ENCODE measurements around the gene TOX2.

TOX2 gene

DNA sequence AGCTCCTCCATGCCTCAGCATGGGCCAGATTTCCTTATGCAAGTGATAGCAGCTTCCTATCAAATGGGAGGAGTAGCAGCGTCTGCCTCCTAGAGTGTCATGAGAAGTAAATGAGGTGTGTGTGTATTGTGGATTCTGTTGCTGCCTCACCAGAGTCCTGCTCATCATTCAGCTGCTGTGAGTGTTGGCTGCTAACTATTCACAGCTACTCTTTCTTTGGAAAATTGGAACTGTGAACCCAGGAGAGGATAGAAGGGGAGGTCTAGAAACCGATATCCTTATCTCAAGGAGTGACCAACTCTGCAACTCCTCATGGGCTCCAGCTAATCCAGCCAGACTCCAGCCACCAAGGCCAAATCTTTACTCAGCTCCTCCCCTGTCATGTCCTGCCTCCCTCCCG lies 63.3 kb downstream of the TOX2 start:
- DNase-seq (ENCODE audit: low spot score): no peak

DNA sequence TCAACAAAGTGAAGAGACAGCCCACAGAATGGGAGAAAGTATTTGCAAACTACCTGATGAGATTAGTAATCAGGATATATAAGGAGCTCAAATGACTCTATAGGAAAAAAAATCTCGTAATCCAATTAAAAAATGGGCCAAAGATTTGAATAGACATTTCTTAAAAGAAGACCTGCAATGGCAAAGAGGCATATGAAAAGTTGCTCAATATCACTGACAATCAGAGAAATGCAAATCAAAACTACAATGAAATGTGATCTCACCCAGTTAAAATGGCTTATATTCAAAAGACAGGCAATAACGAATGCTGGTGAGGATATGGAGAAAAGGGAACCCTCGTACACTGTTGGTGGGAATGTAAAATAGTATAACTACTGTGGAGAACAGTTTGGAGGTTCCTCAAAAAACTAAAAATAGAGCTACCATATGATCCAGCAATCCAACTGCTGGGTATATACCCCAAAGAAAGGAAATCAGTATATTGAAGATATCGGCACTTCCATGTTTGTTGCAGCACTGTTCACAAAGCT lies 65.0 kb downstream of the TOX2 start:
- no peak for DNase-seq (ENCODE audit: low spot score)

DNA sequence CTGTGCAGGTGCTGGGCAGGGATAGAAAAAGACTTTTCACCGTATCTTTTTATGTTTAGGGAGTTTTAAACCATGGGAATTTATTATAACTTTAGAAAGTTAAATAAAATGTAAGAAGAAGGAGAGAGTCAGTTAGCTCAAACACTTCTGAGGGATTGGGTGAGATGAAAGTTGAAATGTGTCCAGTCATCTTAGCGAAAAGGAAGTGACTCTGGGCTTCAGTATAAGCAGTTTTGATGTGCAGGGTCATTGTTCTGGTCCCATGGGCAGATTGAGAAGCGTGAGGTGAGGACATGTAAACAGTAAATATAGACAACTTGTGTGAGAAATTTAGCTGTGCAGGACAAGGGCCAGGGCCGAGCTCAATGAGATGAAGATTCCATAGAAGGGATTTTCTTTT lies 66.9 kb downstream of the TOX2 start:
- DNase-seq (ENCODE audit: low spot score): no peak

DNA sequence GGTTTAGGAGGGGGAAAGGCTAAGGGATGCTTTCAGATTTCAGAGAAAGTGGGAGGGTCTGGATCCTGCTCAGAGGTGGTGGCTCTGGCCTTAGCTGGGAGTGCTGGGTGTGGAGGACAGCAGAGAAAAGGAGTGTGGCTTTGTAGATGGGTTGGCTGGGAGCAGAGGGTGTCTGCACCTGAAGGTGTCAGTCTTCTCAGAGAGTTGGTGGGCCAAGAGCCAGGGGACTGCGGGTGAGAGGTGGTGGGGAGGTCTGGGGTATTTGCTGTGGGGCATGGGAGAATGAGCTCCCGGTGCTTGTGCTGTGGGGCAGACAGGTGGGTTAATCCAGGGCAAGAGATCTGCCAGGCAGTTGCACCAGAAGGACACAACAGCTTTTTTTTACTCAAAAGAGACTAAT lies 67.4 kb downstream of the TOX2 start:
- DNase-seq (ENCODE audit: low spot score): no peak

DNA sequence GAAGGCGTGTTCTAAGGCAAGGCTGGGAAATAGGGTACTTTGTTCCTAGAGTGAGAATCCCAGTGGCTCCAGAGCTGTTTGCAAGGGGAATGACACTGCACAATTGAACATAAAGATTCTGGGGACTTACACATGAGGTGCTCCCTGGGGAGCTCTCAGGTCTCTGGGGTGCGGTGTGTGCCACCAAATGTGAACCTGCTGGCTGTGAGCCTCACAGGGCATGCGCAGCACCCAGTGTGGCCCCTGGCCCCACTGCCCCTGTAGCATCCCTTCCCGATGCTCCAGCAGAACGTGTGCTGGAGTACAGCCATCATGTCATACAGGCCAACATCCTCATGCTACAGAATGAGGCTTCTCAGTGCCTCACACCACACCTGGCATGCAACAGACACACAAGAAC lies 68.2 kb downstream of the TOX2 start:
- no peak for DNase-seq (ENCODE audit: low spot score)

DNA sequence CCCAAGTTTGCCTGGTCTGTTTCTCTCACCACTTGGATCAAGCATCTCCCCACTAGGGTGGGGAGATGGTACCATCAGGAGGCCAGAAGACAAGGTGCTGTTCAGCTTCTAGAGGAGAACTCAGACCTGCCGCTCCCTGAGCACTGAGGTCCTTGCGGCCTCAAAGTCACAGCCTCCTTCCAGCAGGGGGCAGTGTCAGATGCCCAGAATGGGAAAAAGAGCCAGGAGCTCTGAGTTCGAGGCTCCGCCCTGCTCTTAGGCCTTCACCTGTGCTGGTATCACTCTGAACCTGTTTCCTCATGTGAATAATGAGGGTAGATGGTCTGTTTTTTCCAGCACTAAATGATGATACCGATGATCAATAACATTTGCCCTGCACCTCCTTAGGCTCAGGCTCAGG lies 68.7 kb downstream of the TOX2 start:
- DNase-seq (ENCODE audit: low spot score): no peak

DNA sequence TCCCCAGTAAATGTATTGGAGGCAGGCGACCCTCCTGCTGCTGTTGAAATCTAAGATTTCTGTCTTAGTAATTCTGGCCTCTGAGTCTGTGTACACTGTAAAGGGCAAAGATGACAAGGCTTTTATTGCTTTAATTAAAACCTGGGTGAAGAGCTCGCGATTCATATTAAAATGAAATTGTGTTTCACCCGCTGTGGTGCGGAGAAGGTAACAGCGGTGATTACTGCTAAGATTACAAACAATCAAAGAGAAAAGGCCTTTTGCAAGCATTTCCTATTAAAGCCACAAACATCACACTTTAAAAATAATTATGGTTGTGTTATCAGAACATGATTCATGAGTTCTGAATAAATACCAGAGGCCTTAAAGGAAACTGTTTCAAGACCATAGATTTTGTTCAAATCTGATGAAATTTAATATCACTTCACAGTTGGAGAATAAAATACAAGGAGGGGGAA lies 69.3 kb downstream of the TOX2 start:
- DNase-seq (ENCODE audit: low spot score): no peak

DNA sequence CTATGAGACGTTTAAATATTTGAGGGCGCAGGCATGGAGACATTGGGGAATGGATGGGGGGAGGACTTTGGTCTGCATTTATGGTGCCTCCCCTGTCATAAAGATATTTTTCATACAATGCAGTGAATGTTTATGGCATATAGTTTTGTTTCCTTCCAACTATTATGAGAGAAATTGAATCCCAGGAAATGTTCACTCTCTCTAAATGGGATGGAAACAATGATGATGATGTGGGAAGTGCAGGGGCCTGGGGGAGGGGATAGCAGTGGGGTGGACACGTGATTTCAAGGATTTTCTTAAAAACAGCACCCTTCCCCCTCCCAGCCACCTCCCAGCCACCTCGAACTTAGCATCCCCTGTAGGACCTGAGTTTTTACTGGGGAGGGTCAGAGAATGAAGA lies 69.9 kb downstream of the TOX2 start:
- no peak for DNase-seq (ENCODE audit: low spot score)

DNA sequence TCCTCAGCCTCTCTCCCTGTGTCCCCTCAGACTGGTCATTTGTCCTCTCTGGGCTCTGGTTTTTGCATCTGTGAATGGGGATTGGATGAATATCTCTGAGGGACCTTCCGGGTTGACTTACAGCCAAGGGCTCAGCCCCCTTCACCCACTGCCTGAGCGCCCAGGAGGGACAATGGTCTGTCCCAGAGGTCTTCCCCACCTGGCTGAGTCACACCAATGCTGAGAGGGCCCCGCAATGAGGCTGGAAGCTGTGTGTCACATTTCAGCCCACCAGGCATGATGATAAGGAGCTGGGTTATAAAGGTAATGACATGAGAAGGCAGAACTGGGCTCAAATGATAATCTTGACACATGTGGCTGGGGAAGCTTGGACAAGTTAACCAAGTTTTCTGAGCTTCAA lies 70.5 kb downstream of the TOX2 start:
- DNase-seq (ENCODE audit: low spot score): no peak

DNA sequence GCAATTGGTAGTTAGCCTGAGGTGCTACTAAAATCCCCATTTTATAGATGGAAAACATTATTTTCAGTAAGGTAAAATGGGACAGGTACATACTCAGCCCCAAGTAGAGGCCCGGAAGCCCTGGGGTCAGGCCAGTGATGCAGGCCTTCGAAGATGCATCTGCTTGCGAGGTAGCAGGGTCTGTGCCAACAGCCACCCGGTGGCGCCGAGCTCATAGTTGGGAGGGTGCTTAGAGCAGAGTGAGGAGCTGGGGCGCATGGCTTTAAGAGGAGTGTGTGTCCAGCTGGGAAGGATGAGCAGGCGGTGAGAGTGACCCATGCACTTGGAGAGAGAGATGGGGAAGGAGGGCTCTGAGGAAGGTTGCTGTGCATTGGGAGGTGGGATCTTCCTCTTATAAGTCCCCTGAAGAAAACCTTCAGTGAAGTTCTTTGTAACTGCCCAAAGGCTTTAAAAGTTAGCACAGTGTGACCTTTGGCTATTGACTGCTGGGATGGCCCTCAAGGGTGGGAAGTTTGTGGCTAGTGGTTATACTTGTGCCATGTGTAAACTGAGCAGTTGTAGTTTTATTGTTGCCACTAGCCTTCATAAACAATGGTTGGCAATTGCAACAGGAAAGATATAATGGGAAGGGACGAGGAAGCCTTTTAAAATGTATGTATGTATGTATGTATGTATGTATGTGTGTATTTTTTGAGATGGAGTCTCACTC lies 71.1 kb downstream of the TOX2 start:
- DNase-seq (ENCODE audit: low spot score): no peak

DNA sequence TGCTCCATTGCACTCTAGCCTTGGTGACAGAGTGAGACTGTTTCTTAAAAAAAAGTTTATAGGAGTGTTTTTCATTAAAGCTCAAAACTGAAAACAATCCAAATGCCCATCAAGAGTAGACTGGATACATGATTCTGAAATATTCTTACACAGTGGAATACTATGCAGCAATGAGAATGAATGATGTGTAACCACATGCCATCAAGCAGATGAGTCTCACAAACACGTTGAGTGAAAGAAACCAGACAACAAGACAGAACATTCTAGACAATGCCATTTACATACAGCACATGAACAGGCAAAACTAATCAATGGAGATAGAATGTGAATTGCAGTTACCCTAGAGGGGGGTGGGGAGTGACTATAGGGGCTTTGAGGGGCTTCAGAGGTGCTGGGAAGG lies 72.4 kb downstream of the TOX2 start:
- DNase-seq (ENCODE audit: low spot score): no peak

DNA sequence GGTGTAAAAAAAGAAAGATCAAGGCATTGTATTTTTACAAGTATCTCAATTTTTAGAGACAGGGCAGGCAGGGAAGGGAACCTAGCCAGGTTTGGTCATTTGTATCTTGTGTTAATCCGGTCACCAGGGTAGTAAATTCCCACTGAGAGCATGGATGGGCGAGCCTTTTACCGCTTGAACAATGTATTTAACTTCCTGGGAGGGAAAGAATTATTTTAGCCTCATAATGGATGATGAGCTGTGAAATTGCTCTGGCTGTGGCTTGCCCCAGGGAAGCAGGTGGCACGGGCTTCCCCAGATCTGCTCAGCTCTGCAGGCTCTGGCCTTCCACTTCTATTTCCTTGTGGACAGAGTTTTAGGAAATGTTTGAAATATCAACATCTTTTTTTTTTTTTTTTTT lies 72.9 kb downstream of the TOX2 start:
- no peak for DNase-seq (ENCODE audit: low spot score)

DNA sequence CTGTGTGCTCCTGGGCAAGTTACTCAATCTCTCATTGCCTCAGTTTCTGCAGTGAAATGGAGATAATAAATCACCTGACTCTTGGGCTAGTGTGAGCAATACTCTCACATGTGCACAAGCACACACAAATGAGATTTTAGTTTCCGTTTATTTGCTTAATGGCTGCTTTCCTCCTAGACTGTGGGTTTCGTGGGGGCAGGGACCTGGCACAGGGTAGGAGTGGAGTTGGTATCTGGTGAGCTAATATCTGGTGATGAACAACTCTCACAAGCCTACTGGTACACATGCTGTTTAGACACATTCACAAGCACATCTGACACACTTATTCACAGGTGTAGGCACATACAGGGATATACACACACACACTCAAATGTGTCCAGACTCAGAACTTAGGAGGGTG lies 73.8 kb downstream of the TOX2 start:
- DNase-seq (ENCODE audit: low spot score): no peak

DNA sequence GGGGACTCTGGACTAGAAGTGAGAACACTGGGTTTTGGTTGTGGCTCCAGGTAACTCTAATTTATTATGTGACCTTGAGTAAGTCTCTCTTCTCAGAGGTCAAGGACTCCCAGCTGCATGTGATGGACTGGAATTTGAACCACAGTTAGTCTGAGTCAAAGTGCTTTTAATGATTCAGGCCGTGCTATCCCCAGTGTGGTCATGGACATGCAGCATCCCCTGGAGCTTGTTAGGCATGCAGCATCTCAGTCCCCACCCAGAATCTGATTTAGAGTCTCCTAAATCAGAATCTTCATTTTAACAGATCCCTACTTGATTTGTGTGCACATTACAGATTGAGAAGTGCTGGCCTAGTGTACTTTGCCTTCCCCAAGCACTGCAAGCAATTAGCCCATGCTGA lies 74.2 kb downstream of the TOX2 start:
- DNase-seq (ENCODE audit: low spot score): no peak

DNA sequence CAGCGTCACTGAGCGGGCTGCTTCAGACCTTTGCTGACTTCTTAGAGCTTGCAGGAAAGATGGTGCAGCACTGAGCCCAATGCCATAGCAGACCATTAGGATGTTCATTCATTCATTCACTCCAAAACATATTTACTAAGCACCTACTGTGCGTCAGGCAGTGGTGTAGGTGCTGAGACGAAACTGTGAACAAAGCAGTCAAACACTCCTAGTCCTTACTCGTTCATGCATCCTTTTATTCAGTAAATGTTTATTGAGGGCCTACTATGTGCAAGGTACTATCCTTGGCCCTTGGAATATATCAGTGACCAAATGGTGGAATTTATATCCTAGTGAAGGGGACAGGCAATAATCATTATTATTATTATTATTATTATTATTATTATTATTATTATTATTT lies 76.6 kb downstream of the TOX2 start:
- DNase-seq (ENCODE audit: low spot score): no peak

DNA sequence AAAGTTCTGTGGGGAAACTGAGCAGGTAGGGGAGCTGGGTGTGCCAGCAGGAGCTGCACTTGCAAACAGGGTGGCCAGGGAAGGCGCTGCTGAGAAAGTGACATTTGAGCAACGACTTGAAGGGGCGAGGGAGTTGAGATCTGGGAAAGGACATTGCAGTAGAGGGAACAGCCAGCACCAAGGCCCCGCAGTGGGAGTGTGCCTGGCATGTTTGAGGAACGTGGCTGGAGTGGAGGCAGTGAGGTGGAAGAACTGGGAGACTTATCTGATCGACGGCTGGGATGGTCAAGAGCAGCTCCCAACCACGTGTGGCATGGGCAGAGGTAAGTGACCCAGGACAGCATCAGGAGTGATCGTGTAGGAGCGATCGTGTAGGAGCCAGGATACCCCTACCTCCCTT lies 77.3 kb downstream of the TOX2 start:
- DNase-seq (ENCODE audit: low spot score): no peak

DNA sequence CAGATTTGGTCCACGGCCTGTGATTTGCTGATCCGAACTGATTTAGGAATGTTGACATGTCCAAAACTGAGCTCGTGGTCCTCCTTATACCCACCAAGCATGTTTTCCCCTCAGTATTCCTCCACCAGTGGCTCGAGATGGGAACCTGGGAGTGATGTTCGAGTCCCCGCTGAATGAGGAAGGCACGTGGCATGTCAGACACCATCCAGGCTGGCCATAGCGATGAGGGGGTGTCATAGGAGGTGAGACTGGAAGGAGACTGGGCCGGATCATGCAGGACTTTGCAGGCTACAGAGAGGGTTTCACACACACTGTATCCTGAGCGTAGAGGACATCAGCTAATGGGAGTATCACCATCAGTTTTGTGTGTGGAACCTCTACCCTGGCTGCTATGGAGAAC lies 78.2 kb downstream of the TOX2 start:
- DNase-seq (ENCODE audit: low spot score): no peak

DNA sequence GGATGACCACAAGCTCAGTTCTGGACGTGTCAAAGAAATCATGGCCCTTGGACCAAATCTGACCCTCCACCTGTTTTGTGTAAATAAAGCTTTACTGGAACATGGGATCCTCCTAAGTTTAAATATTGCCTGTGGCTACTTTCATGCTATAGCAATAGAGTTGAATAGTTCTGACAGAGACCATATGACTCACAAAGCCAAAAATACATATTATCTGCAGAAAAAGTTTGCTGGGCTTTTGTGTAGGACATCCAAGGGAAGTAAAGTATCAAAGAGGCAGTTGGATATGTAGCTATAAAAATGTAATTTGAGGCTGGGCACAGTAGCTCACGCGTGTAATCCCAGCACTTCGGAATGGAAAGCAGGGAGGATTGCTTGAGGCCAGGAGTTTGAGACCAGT lies 78.9 kb downstream of the TOX2 start:
- DNase-seq (ENCODE audit: low spot score): no peak

DNA sequence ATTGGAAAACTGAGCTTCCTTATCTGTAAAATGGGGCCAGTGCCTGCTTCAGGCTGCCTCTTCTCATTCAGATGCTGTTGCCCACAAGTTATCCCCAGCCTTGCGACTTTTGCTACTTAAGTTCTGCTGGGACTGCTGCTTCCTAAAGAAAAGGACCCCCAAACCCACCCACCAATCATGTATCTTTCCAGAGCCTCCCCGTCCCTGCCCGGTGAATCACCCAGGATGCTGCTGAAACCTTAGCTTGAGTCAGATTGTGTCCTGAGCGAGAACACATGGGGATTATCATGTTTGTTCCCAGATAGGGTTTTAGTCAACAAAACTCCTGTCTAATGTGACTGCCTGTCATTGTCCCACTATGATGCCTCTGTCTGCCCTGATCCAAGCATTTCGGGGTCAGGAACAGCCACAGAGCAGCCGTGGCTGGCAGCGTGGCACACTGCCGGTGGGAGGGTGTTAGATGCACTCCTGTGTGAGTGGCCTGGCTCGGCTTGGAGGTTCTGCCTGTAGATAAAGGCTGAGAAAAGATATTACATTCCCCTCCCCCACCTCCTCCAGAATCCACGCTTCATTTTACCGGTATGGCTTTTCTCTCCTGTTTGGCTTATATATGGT lies 79.9 kb downstream of the TOX2 start:
- no peak for DNase-seq (ENCODE audit: low spot score)

DNA sequence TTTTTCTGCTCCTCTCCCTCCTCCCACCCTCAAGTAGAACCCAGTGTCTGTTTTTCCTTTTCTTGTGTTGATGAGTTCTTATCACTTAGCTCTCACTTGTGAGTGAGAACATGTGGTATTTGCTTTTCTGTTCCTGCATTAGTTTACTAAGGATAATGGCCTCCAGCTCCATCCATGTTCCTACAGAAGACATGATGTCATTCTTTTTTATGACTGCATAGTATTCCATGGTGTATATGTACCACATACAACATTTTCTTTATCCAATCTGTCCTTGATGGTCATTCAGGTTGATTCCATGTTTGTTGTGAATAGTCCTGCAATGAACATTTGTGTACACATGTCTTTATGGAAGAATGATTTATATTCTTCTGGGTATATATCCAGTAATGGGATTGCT lies 81.0 kb downstream of the TOX2 start:
- DNase-seq (ENCODE audit: low spot score): no peak

DNA sequence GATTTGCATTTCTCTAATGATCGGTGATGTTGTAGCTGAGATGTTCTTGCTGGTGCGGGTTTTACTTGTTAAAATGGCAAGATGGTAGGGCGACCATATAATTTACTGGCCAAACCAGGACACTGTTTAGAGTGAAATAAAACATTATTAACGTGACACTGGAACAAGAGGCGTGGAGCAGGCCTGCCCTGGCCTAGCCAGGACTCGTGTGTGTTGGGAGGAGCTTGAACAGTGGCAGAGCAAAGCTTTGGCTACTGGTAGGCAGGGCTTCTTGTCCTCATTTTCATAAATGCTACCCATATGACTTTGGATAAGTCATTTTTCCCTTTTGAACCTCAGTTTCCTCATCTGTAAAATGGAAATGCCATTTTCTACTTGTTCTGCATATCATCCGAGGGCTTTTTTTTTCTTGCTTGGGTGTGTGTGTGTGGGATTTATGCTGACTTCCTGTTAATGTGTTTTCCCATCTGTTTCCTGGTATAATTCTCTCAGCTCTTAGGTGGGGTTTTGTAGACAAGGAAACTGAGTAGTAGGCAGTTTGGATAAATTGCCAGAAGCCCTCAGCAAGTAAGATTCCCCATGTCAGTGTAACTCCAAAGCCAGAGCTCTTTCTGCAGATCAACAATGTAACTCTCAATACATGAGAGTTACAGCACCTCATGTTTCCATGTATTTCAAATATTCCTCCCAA lies 81.7 kb downstream of the TOX2 start:
- DNase-seq (ENCODE audit: low spot score): no peak

DNA sequence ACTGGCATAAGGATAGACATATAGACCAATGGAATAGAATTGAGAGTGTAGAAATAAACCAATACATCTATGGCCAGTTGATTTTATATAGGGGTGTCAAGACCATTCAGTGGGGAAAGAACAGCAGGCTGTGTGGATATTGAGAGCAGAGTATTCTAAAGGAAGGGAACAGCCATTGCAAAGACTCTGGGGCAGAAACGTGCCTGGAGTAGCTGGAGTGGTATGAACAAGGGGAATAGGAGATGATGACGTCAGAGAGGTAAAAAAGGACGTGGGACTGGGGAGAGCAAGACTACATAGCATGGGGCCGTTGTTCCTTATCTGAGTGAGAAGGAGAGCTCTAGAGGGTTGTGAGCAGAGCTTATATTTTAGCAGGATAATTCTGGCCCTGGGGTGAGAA lies 85.2 kb downstream of the TOX2 start:
- no peak for DNase-seq (ENCODE audit: low spot score)
